KMS-11 (cell line): ENCODE measurements around the gene TNFSF13.

Experiments
- H2AFZ ChIP-seq: fragments of 200-600 bp; sonication (generic); 2 replicates; pipeline ENCODE4 v1.6.1; 2016; ENCODE audit warnings: antibody characterized with exemption, mixed run types, low read depth
- H3K27ac ChIP-seq: fragments of 200-600 bp; sonication (generic); 2 replicates; pipeline ENCODE4 v1.6.1; 2016; ENCODE audit warnings: mild to moderate bottlenecking, mixed run types
- H3K27me3 ChIP-seq: fragments of 200-600 bp; sonication (generic); 2 replicates; pipeline ENCODE4 v1.6.1; 2017; ENCODE audit warnings: mild to moderate bottlenecking, low read depth, mixed run types, moderate library complexity; ENCODE audit not compliant: insufficient read depth
- H3K36me3 ChIP-seq: fragments of 200-600 bp; sonication (generic); 2 replicates; pipeline ENCODE4 v1.6.1; 2017; ENCODE audit warnings: mild to moderate bottlenecking, mixed run types; ENCODE audit not compliant: insufficient read depth
- H3K4me1 ChIP-seq: fragments of 200-600 bp; sonication (generic); 2 replicates; pipeline ENCODE4 v1.6.1; 2016; ENCODE audit warnings: mild to moderate bottlenecking, low read depth, mixed run types; ENCODE audit not compliant: poor library complexity, severe bottlenecking
- H3K4me2 ChIP-seq: fragments of 200-600 bp; sonication (generic); 2 replicates; pipeline ENCODE4 v1.7.0; 2016; ENCODE audit warnings: mild to moderate bottlenecking, mixed run types
- H3K4me3 ChIP-seq: fragments of 200-600 bp; sonication (generic); IDR thresholded peaks from 2 replicates; pipeline ENCODE4 v1.6.1; 2017; ENCODE audit warnings: low read depth, low read length, mixed read lengths; ENCODE audit not compliant: insufficient read depth
- H3K79me2 ChIP-seq: fragments of 200-600 bp; sonication (generic); 2 replicates; pipeline ENCODE4 v1.6.1; 2016; ENCODE audit warnings: low read depth, mixed run types; ENCODE audit not compliant: insufficient read depth
- H3K9ac ChIP-seq: fragments of 200-600 bp; sonication (generic); 2 replicates; pipeline ENCODE4 v1.6.1; 2016; ENCODE audit warnings: mild to moderate bottlenecking, mixed run types
- H4K20me1 ChIP-seq: fragments of 200-600 bp; sonication (generic); 2 replicates; pipeline ENCODE4 v1.6.1; 2016; ENCODE audit warnings: mild to moderate bottlenecking, mixed run types; ENCODE audit not compliant: insufficient read depth
- CTCF ChIP-seq: fragments of 200-600 bp; sonication (generic); conservative IDR thresholded peaks from 2 replicates; pipeline ENCODE4 v1.6.1; 2017; ENCODE audit warnings: low read depth, mild to moderate bottlenecking, antibody characterized with exemption, low read length, moderate library complexity, mixed read lengths

Gene TNFSF13

DNA sequence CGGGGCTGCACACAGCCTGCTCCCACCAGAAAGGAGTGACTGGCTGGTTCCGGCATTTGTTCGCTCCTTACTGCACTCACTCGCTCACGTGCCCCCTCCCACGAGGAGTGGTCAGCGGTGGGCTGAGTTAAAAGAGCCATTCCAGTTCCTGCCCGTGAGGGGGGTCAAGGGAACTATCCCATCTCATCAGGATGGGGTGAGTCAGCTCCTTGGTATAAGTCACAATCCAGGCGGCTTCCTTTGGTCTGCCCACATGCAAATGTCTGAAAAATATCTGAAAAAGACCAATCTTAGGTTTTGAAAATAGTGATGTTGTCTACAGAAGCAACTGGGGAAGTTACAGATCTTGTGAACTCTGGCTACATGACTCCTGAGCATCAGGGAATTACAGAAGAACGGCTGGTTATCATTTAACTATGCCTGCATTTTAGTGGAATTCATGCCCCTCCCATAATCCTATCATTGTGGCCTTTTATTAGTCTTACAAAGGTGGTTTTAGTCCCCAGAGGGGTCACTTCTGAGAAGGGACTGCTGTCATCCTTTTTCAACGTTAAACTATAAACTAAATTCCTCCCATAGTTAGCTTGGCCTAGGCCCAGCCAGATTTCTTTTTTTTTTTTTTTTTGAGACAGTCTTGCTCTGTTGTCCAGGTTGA, 19.5 kb upstream of the TNFSF13 start:
- no peak for TF ChIP-seq CTCF
- no peak overlapping the region for H3K27ac ChIP-seq
- no peak overlapping the region for H3K4me3 ChIP-seq
- H3K9ac ChIP-seq: no peak overlapping the region
- no peak overlapping the region for H2AFZ ChIP-seq
- no peaks in the 10 kb centered on the region for H3K4me1 ChIP-seq
- no peaks in the 10 kb centered on the region for H3K79me2 ChIP-seq
- no peaks in the 10 kb centered on the region for H3K36me3 ChIP-seq
- no peak overlapping the region for H3K4me2 ChIP-seq
- H4K20me1 ChIP-seq: no peaks in the 10 kb centered on the region
- H3K27me3 ChIP-seq: no peaks in the 10 kb centered on the region

GRCh38 chr17:7541074-7541621, 17.4 kb upstream of the TNFSF13 start:
- no peak overlapping the region for H3K27ac ChIP-seq
- TF ChIP-seq CTCF: no peak

DNA sequence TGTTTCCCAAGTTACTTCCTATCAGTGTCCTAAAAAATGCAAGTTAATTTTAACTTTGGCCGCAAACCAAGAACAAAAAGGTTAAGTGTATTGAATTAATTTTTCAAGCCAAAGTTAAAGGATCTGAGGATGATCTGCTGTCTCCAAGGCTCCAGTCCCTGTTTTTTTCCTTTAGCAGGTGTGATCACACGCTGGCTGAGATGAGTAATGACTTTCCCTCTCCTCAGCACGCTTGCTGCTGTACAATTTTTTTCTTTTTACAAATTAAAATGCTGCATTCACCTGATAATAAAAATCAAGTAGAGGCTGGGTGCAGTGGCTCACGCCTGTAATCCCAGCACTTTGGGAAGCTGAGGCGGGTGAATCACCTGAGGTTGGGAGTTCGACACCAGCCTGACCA, 13.6 kb upstream of the TNFSF13 start:
- Histone ChIP-seq H2AFZ (no peak overlapping the region), H3K79me2 (no peaks in the 10 kb centered on the region), H3K4me1 (no peaks in the 10 kb centered on the region), H4K20me1 (no peaks in the 10 kb centered on the region), H3K4me2 (no peak overlapping the region), H3K9ac (no peak overlapping the region), H3K4me3 (no peak overlapping the region), H3K27ac (no peak overlapping the region), H3K36me3 (no peaks in the 10 kb centered on the region), H3K27me3 (no peaks in the 10 kb centered on the region)
- TF ChIP-seq CTCF: no peak

More at GRCh38 chr17:7541074-7541621, 17.4 kb upstream of the TNFSF13 start:
- Histone ChIP-seq H3K27me3 (no peaks in the 10 kb centered on the region), H4K20me1 (no peaks in the 10 kb centered on the region), H3K4me2 (no peak overlapping the region), H3K4me3 (no peak overlapping the region), H3K36me3 (no peaks in the 10 kb centered on the region), H2AFZ (no peak overlapping the region), H3K9ac (no peak overlapping the region), H3K79me2 (no peaks in the 10 kb centered on the region), H3K4me1 (no peaks in the 10 kb centered on the region)

DNA sequence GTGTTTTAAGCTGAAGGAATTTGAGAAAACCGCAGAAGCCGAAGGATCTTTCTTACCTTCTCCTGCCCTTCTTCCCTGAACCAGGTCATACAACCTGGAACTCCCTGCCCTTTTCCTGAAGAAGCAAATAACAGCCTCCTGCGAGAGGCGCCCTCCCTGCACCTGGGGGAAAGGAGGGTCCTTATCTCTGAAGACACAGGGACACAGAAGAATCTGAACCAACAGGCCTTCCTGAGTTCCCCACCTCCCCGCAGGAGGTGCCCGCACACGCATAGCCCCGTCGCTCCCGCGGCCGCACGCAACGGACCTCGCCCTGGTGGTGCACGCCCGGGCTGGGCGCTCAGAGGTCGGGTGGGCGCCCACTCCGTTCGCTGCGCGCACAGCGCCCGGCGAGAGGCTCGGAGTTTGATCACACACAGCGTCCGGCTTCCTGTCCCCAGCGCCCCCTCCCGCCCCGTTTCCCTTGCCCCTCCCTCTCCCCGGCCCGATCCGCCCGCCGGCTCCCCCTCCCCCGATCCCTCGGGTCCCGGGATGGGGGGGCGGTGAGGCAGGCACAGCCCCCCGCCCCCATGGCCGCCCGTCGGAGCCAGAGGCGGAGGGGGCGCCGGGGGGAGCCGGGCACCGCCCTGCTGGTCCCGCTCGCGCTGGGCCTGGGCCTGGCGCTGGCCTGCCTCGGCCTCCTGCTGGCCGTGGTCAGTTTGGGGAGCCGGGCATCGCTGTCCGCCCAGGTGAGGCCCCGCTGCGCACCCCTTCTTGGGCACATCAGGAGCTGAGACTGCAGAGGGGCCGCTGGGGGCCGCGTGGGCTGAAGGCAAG, 9.8 kb upstream of the TNFSF13 start, which contains the start of gene TNFSF12:
Gene TNFSF12 (plus strand): TSS at position 474 of the 816 bp plus-strand sequence. CDS start 96 bp downstream, at position 570.
- no peak within 1 kb of the TSS for H3K27ac ChIP-seq
- no peak for TF ChIP-seq CTCF
- H3K36me3 ChIP-seq: no peaks in the 10 kb centered on the region
- no peaks in the 10 kb centered on the region for H3K79me2 ChIP-seq
- H3K4me1 ChIP-seq: peaks cover 2% of the 10 kb centered on the region
- H2AFZ ChIP-seq: no peak within 1 kb of the TSS; the same call in 1 of the 2 replicates
- no peak within 1 kb of the TSS for H3K4me2 ChIP-seq
- no peaks in the 10 kb centered on the region for H4K20me1 ChIP-seq
- H3K27me3 ChIP-seq: no peaks in the 10 kb centered on the region
- no peak within 1 kb of the TSS for H3K9ac ChIP-seq
- H3K4me3 ChIP-seq: no peak within 1 kb of the TSS
